SKM-1 (cell line): Measurements from ENCODE around the gene NEURL4.
"Not testable (repeated sequence)": the region's sequence is repeated elsewhere in the genome, so short reads cannot be mapped to it uniquely, and the experiment has no call there.

Experiments used
- DNase-seq: peaks from one replicate; lab custom pipeline; 2025; ENCODE audit not compliant: unreplicated experiment; lab: John Stamatoyannopoulos, UW

Gene NEURL4

GRCh38 chr17:7328840-7329373 lies at the start of gene NEURL4:
Gene NEURL4, minus strand, starts transcription at chr17:7329335. Its CDS starts 23 bp downstream, at chr17:7329312.
- DNase-seq: no peak

- DNase-seq: no peak
Observed at GRCh38 chr17:7374353-7374752, 45.2 kb upstream of the NEURL4 start.

GRCh38 chr17:7370853-7371252 lies 41.7 kb upstream of the NEURL4 start:
- no peak for DNase-seq

GRCh38 chr17:7369825-7370224 lies 40.7 kb upstream of the NEURL4 start:
- no peak for DNase-seq

GRCh38 chr17:7368599-7368994 lies 39.5 kb upstream of the NEURL4 start:
- not testable (repeated sequence) for DNase-seq

GRCh38 chr17:7367918-7368598 lies 38.9 kb upstream of the NEURL4 start:
- DNase-seq: no peak

GRCh38 chr17:7367083-7367482 lies 37.9 kb upstream of the NEURL4 start:
- DNase-seq: no peak

GRCh38 chr17:7365963-7366362 lies 36.8 kb upstream of the NEURL4 start:
- not testable (repeated sequence) for DNase-seq

- no peak for DNase-seq
Observed at GRCh38 chr17:7363311-7363710, 34.2 kb upstream of the NEURL4 start.

- no peak for DNase-seq
Observed at GRCh38 chr17:7361906-7362305, 32.8 kb upstream of the NEURL4 start.

GRCh38 chr17:7357381-7357780 lies 28.2 kb upstream of the NEURL4 start:
- no peak for DNase-seq

- no peak for DNase-seq
Observed at GRCh38 chr17:7356756-7357155, 27.6 kb upstream of the NEURL4 start.

GRCh38 chr17:7356072-7356549 lies 27.0 kb upstream of the NEURL4 start:
- DNase-seq: no peak

GRCh38 chr17:7355573-7355972 lies 26.4 kb upstream of the NEURL4 start:
- no peak for DNase-seq

GRCh38 chr17:7355053-7355452 lies 25.9 kb upstream of the NEURL4 start, which contains the start of gene TMEM95:
Gene TMEM95, plus strand, starts transcription at chr17:7355156. Its CDS starts 49 bp downstream, at chr17:7355205.
- no peak for DNase-seq

- no peak for DNase-seq
Observed at GRCh38 chr17:7354262-7354843, 25.2 kb upstream of the NEURL4 start.

- DNase-seq: no peak
Observed at GRCh38 chr17:7352910-7353635, 23.9 kb upstream of the NEURL4 start.

GRCh38 chr17:7352503-7352889 lies 23.4 kb upstream of the NEURL4 start:
- DNase-seq: no peak

GRCh38 chr17:7351665-7352502 lies 22.7 kb upstream of the NEURL4 start, which contains the start of gene KCTD11:
Gene KCTD11, plus strand, starts transcription at chr17:7352162.
- DNase-seq: no peak

- no peak for DNase-seq
Observed at GRCh38 chr17:7348478-7349242, 19.5 kb upstream of the NEURL4 start.
